Muscle of leg (tissue), 11 donors: ENCODE data around the gene KDM2B. TPM values are rescaled to one million over a fixed set of nuclear protein-coding genes. Genes with fewer than 3 reads are reported as not detected.

ENCODE experiments used
- DNase-seq: peaks from one replicate; pipeline ENCODE4 v3.0.0; 2013
- H3K27ac ChIP-seq: one replicate; pipeline ENCODE4 v1.5.1; 2013; ENCODE audit warnings: mild to moderate bottlenecking, low read length, control low read depth
- H3K27me3 ChIP-seq: one replicate; pipeline ENCODE4 v1.6.1; 2013; ENCODE audit warnings: low read length; ENCODE audit not compliant: control insufficient read depth, insufficient read depth
- H3K36me3 ChIP-seq: one replicate; pipeline ENCODE4 v1.6.1; 2013; ENCODE audit warnings: low read length; ENCODE audit not compliant: control insufficient read depth, insufficient read depth
- H3K4me1 ChIP-seq: one replicate; pipeline ENCODE4 v1.6.1; 2013; ENCODE audit warnings: low read length; ENCODE audit not compliant: control insufficient read depth, insufficient read depth
- H3K4me3 ChIP-seq: one replicate; pipeline ENCODE4 v1.5.1; 2013; ENCODE audit warnings: low read length, control low read depth
- H3K9me3 ChIP-seq: replicated peaks from 2 replicates; pipeline ENCODE4 v1.6.1; 2013; ENCODE audit warnings: low read depth, low read length; ENCODE audit not compliant: control insufficient read depth
- WGBS: methylation state at CpG from one replicate; pipeline ENCODE4 v1.1.5; 2013; ENCODE audit warnings: missing lambda C conversion rate; ENCODE audit not compliant: insufficient coverage; 5-methylcytosine and 5-hydroxymethylcytosine counted together
- polyA plus RNA-seq, 8 donors: library from polyadenylated mRNA; unstranded; fragments of 120-200 nt; gene quantifications; one replicate each; pipeline versions ENCODE4 v1.2.1 to v1.2.3, GENCODE V29; 2013; ENCODE audit warnings: inconsistent platforms in 1 of 8, low replicate concordance in 1 of 8; ENCODE audit not compliant: insufficient read length in 8 of 8, insufficient read depth in 1 of 8
- total RNA-seq: library from RNA; stranded (reverse); fragments of 120-200 nt; gene quantifications from one replicate; pipeline ENCODE4 v1.2.4, GENCODE V29; 2013

Gene KDM2B
- total and polyA plus RNA-seq, 9 donors = 15.3 to 27.3 (median 23.2) TPM

- 85% methylated on average over 9 of the region's 10 CpGs for WGBS
- Histone ChIP-seq H3K4me3 (no peak overlapping the region), H3K27ac (no peak overlapping the region), H3K9me3 (no peaks in the 10 kb centered on the region), H3K27me3 (no peaks in the 10 kb centered on the region), H3K4me1 (peaks cover 2% of the 10 kb centered on the region), H3K36me3 (peaks cover 47% of the 10 kb centered on the region)
- no peak for DNase-seq
Observed at GRCh38 chr12:121516437-121517011, 64.3 kb downstream of the KDM2B start.

- H3K36me3 ChIP-seq = peaks cover 47% of the 10 kb centered on the region
- no peak overlapping the region for H3K27ac ChIP-seq
- 73% methylated on average over 5 of the region's 7 CpGs for WGBS
- no peaks in the 10 kb centered on the region for H3K4me1 ChIP-seq
- H3K4me3 ChIP-seq = no peak overlapping the region
- H3K27me3 ChIP-seq = no peaks in the 10 kb centered on the region
- H3K9me3 ChIP-seq = no peaks in the 10 kb centered on the region
- no peak for DNase-seq
Observed at GRCh38 chr12:121515615-121516014, 65.2 kb downstream of the KDM2B start.

GRCh38 chr12:121514184-121514742 lies 66.6 kb downstream of the KDM2B start:
- no peaks in the 10 kb centered on the region for H3K27me3 ChIP-seq
- WGBS = 59% methylated on average over 7 of the region's 16 CpGs

GRCh38 chr12:121513464-121514183 lies 67.2 kb downstream of the KDM2B start:
- DNase-seq = no peak
- Histone ChIP-seq H3K4me1 (no peaks in the 10 kb centered on the region), H3K27me3 (no peaks in the 10 kb centered on the region), H3K27ac (no peak overlapping the region), H3K36me3 (peaks cover 47% of the 10 kb centered on the region), H3K4me3 (no peak overlapping the region), H3K9me3 (no peaks in the 10 kb centered on the region)
- WGBS = 79% methylated on average over 16 of the region's 17 CpGs

More at GRCh38 chr12:121514184-121514742, 66.6 kb downstream of the KDM2B start:
- Histone ChIP-seq H3K9me3 (no peaks in the 10 kb centered on the region), H3K27ac (no peak overlapping the region), H3K4me3 (no peak overlapping the region), H3K4me1 (no peaks in the 10 kb centered on the region), H3K36me3 (peaks cover 50% of the 10 kb centered on the region)
- no peak for DNase-seq

GRCh38 chr12:121512561-121512960 lies 68.3 kb downstream of the KDM2B start:
- Histone ChIP-seq H3K36me3 (peaks cover 51% of the 10 kb centered on the region), H3K4me3 (no peak overlapping the region), H3K4me1 (no peaks in the 10 kb centered on the region), H3K27ac (no peak overlapping the region), H3K9me3 (no peaks in the 10 kb centered on the region), H3K27me3 (no peaks in the 10 kb centered on the region)
- 79% methylated on average over 9 of the region's 12 CpGs for WGBS
- DNase-seq = no peak

GRCh38 chr12:121511916-121512315 lies 68.9 kb downstream of the KDM2B start:
- Histone ChIP-seq H3K4me1 (no peaks in the 10 kb centered on the region), H3K27me3 (no peaks in the 10 kb centered on the region), H3K36me3 (peaks cover 48% of the 10 kb centered on the region), H3K9me3 (no peaks in the 10 kb centered on the region), H3K4me3 (no peak overlapping the region), H3K27ac (no peak overlapping the region)
- WGBS = 77% methylated on average over 8 of the region's 12 CpGs
- no peak for DNase-seq

- H3K27ac ChIP-seq = no peak overlapping the region
- H3K4me3 ChIP-seq = no peak overlapping the region
- no peak for DNase-seq
- H3K4me1 ChIP-seq = no peaks in the 10 kb centered on the region
- no peaks in the 10 kb centered on the region for H3K9me3 ChIP-seq
- no peaks in the 10 kb centered on the region for H3K27me3 ChIP-seq
- H3K36me3 ChIP-seq = peaks cover 43% of the 10 kb centered on the region
- 90% methylated on average over 13 of the region's 16 CpGs for WGBS
Observed at GRCh38 chr12:121509339-121509738, 71.5 kb downstream of the KDM2B start.

- no peak overlapping the region for H3K27ac ChIP-seq
- H3K4me1 ChIP-seq = no peaks in the 10 kb centered on the region
- H3K4me3 ChIP-seq = no peak overlapping the region
- H3K9me3 ChIP-seq = no peaks in the 10 kb centered on the region
- peaks cover 36% of the 10 kb centered on the region for H3K36me3 ChIP-seq
- DNase-seq = no peak
- WGBS = 94% methylated on average over 11 of the region's 11 CpGs
- H3K27me3 ChIP-seq = no peaks in the 10 kb centered on the region
Observed at GRCh38 chr12:121508533-121508932, 72.3 kb downstream of the KDM2B start.

- no peaks in the 10 kb centered on the region for H3K9me3 ChIP-seq
- no peaks in the 10 kb centered on the region for H3K4me1 ChIP-seq
- no peak overlapping the region for H3K27ac ChIP-seq
- H3K36me3 ChIP-seq = peaks cover 31% of the 10 kb centered on the region
- no peak overlapping the region for H3K4me3 ChIP-seq
- no peak for DNase-seq
- no peaks in the 10 kb centered on the region for H3K27me3 ChIP-seq
- WGBS = 90% methylated on average over 2 of the region's 3 CpGs
Observed at GRCh38 chr12:121507984-121508383, 72.8 kb downstream of the KDM2B start.

- WGBS = no CpG with 5 or more reads among the region's 8 CpGs
- Histone ChIP-seq H3K27ac (no peak overlapping the region), H3K36me3 (peaks cover 30% of the 10 kb centered on the region)
Observed at GRCh38 chr12:121507245-121507644, 73.6 kb downstream of the KDM2B start.

More at GRCh38 chr12:121507245-121507644, 73.6 kb downstream of the KDM2B start:
- Histone ChIP-seq H3K4me1 (no peaks in the 10 kb centered on the region), H3K9me3 (no peaks in the 10 kb centered on the region), H3K27me3 (no peaks in the 10 kb centered on the region), H3K4me3 (no peak overlapping the region)
- DNase-seq = no peak
